ENCODE data around the gene CARD19.

The CARD19 gene

GRCh38 chr9:93090091-93090655, 5.8 kb upstream of the CARD19 start:
- TF ChIP-seq CTCF (conservative IDR thresholded peaks at IDR 0.05) = no peak
- no peak overlapping the region for H3K27ac ChIP-seq

- no peak overlapping the region for H3K27ac ChIP-seq
- no peak for TF ChIP-seq CTCF (conservative IDR thresholded peaks at IDR 0.05)
Measured at GRCh38 chr9:93091056-93091452, 5.0 kb upstream of the CARD19 start.

GRCh38 chr9:93091453-93092081, 4.5 kb upstream of the CARD19 start:
- no peak for TF ChIP-seq CTCF (conservative IDR thresholded peaks at IDR 0.05)
- no peak overlapping the region for H3K27ac ChIP-seq

GRCh38 chr9:93092251-93092991, 3.6 kb upstream of the CARD19 start:
- no peak for TF ChIP-seq CTCF (conservative IDR thresholded peaks at IDR 0.05)
- H3K27ac ChIP-seq = peak overlapping the region; percentile 83

- H3K27ac ChIP-seq = peak overlapping the region; percentile 83
- TF ChIP-seq CTCF (conservative IDR thresholded peaks at IDR 0.05) = no peak
Measured at GRCh38 chr9:93093127-93093876, 2.7 kb upstream of the CARD19 start.

- TF ChIP-seq CTCF (conservative IDR thresholded peaks at IDR 0.05) = no peak
- peak overlapping the region; percentile 83 for H3K27ac ChIP-seq
Measured at GRCh38 chr9:93093877-93094657, 1.9 kb upstream of the CARD19 start.

All from VCaP (cell line).